Stimulated activated CD4-positive, alpha-beta T cell treated with anti-CD3 and anti-CD28 coated beads, Interleukin-4, amount 100 ng/mL, for 48 hours (primary cell): ENCODE measurements around the gene FRYL.
"Not testable (repeated sequence)": the region's sequence is repeated elsewhere in the genome, so short reads cannot be mapped to it uniquely, and the experiment has no call there.

Source experiments
- DNase-seq, 2 donors: peaks; one replicate each; pipeline ENCODE4 v3.0.0-alpha.2; 2020; ENCODE audit warnings: low read depth in 2 of 2

FRYL gene

GRCh38 chr4:48490680-48491513 is 289.2 kb downstream of the FRYL start:
- no peak for DNase-seq

GRCh38 chr4:48490012-48490679 is 289.9 kb downstream of the FRYL start, which contains the start of gene ZAR1:
Gene ZAR1, plus strand, starts transcription at chr4:48490252. Its CDS starts 40 bp downstream, at chr4:48490292.
- DNase-seq, result no peak

- no peak for DNase-seq
These were observed 290.4 kb downstream of the FRYL start for GRCh38 chr4:48489683-48490011.

GRCh38 chr4:48484494-48485168 is 295.4 kb downstream of the FRYL start:
- no peak for DNase-seq

GRCh38 chr4:48483777-48484493 is 296.1 kb downstream of the FRYL start:
- DNase-seq, result no peak

GRCh38 chr4:48483006-48483776 is 296.9 kb downstream of the FRYL start, which contains the start of gene SLC10A4:
Gene SLC10A4, plus strand, starts transcription at chr4:48483343. Its CDS starts 219 bp downstream, at chr4:48483562.
- no peak for DNase-seq

- no peak for DNase-seq
These were observed 298.5 kb downstream of the FRYL start for GRCh38 chr4:48481581-48481980.

- DNase-seq, result no peak
These were observed 301.8 kb downstream of the FRYL start for GRCh38 chr4:48478273-48478672.

GRCh38 chr4:48475770-48476169 is 304.3 kb downstream of the FRYL start:
- DNase-seq, result no peak

GRCh38 chr4:48472794-48473193 is 307.3 kb downstream of the FRYL start:
- DNase-seq, result no peak

- no peak for DNase-seq
These were observed 309.5 kb downstream of the FRYL start for GRCh38 chr4:48470570-48470969.

- no peak for DNase-seq
These were observed 309.9 kb downstream of the FRYL start for GRCh38 chr4:48470137-48470536.

GRCh38 chr4:48467891-48468290 is 312.2 kb downstream of the FRYL start:
- no peak for DNase-seq

GRCh38 chr4:48467442-48467841 is 312.6 kb downstream of the FRYL start:
- no peak for DNase-seq

GRCh38 chr4:48462363-48462762 is 317.7 kb downstream of the FRYL start:
- DNase-seq, result no peak

- DNase-seq, result no peak
These were observed 319.1 kb downstream of the FRYL start for GRCh38 chr4:48461000-48461399.

- no peak for DNase-seq
These were observed 325.5 kb downstream of the FRYL start for GRCh38 chr4:48454591-48454990.

- DNase-seq, result not testable (repeated sequence)
These were observed 328.4 kb downstream of the FRYL start for GRCh38 chr4:48451656-48452055.

- DNase-seq, result no peak
These were observed 329.3 kb downstream of the FRYL start for GRCh38 chr4:48450740-48451139.

GRCh38 chr4:48449151-48449550 is 330.9 kb downstream of the FRYL start:
- DNase-seq, result no peak
